Effector memory CD8-positive, alpha-beta T cell (primary cell): ENCODE measurements around the gene LSM4.
A peak's percentile ranks its signal among the peaks of the same experiment; 100 is the strongest.

Source experiments
- ATAC-seq: fragments of 150-1000 bp; cut with Tn5 transposase; replicated peaks from 2 replicates; pipeline ENCODE4 v1.10.0; 2021; ENCODE audit warnings: mild to moderate bottlenecking, moderate library complexity
- DNase-seq, 3 experiments: peaks; one replicate each; pipeline ENCODE4 v3.0.0; 2021
- H3K27ac Mint-ChIP-seq, 2 donors: one replicate each; pipeline ENCODE4 v1.8.0; 2022; ENCODE audit warnings: mild to moderate bottlenecking in 2 of 2, mixed read lengths in 2 of 2, moderate library complexity in 2 of 2
- H3K27me3 Mint-ChIP-seq, 2 donors: one replicate each; pipeline ENCODE4 v1.8.0; 2022; ENCODE audit warnings: mixed read lengths in 2 of 2
- H3K36me3 Mint-ChIP-seq: one replicate; pipeline ENCODE4 v1.8.0; 2022; ENCODE audit warnings: mild to moderate bottlenecking, moderate library complexity, mixed read lengths; ENCODE audit not compliant: insufficient read depth
- H3K4me1 Mint-ChIP-seq, 2 donors: one replicate each; pipeline ENCODE4 v1.8.0; 2022; ENCODE audit warnings: low read depth in 2 of 2, mixed read lengths in 2 of 2
- H3K4me3 Mint-ChIP-seq, 2 donors: one replicate each; pipeline ENCODE4 v1.8.0; 2022; ENCODE audit warnings: mild to moderate bottlenecking in 2 of 2, mixed read lengths in 2 of 2, moderate library complexity in 2 of 2
- H3K9me3 Mint-ChIP-seq, 2 donors: one replicate each; pipeline ENCODE4 v1.8.0; 2022; ENCODE audit warnings: mixed read lengths in 2 of 2

Gene LSM4

GRCh38 chr19:18304208-18304457 lies 18.7 kb downstream of the LSM4 start:
- no peak for ATAC-seq
- no peaks in the 10 kb centered on the region for H3K27me3 Mint-ChIP-seq
- peaks cover 36% of the 10 kb centered on the region in 2 donors for H3K4me1 Mint-ChIP-seq
- peak in 1 of 3 experiments; percentile 28 for DNase-seq
- H3K4me3 Mint-ChIP-seq = peak overlapping the region; percentile 81
- no peaks in the 10 kb centered on the region for H3K9me3 Mint-ChIP-seq
- peaks cover 45% of the 10 kb centered on the region for H3K36me3 Mint-ChIP-seq
- H3K27ac Mint-ChIP-seq = peak overlapping the region; percentile 96 to 97

DNA sequence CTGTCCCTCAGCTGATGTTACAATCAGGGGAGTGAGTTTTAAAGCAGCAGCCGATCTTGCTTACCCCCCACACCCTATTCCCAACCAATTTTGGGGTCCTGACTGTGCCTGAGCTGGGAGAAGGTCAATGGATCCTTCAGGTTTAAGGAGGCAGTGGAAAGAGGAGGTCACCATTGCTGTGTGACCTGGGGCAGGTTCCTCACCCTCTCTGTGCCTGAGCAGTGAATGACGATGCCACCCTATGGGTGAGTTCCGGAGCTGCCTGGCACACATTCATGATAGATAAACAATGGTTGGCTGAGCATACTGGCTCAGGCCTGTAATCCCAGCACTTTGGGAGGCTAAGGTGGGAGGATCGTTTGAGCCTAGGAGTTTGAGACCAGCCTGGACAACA lies 21.2 kb downstream of the LSM4 start:
- peaks cover 30% of the 10 kb centered on the region for H3K36me3 Mint-ChIP-seq
- peak overlapping the region; percentile 56 to 79 for H3K27ac Mint-ChIP-seq
- ATAC-seq (no peak), DNase-seq (no peak)
- H3K9me3 Mint-ChIP-seq = no peaks in the 10 kb centered on the region
- H3K4me3 Mint-ChIP-seq = peak overlapping the region in 1 of 2 donors; percentile 5
- H3K27me3 Mint-ChIP-seq = no peaks in the 10 kb centered on the region
- peaks cover 27 to 28% of the 10 kb centered on the region in 2 donors for H3K4me1 Mint-ChIP-seq

- ATAC-seq = no peak
- H3K27ac Mint-ChIP-seq = peak overlapping the region; percentile 79 to 81
- peaks cover 24 to 26% of the 10 kb centered on the region in 2 donors for H3K4me1 Mint-ChIP-seq
These were observed 21.8 kb downstream of the LSM4 start for GRCh38 chr19:18300930-18301717.

DNA sequence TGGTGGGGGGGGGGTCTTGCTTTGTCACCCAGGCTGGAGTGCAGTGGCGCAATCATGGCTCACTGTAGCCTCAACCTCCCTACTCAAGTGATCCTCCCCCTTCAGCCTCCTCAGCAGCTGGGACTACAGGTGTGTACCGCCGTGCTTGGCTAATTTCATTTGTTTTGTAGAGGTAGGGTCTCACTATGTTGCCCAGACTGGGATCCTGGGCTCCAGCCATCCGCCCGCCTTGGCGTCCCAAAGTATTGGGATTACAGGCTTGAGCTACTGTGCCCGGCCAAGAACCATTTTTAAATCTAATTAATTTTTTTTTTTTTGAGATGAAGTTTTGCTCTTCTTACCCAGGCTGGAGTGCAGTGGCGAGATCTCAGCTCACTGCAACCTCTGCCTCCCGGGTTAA lies 23.2 kb downstream of the LSM4 start:
- no peak overlapping the region for H3K27ac Mint-ChIP-seq
- H3K9me3 Mint-ChIP-seq = no peaks in the 10 kb centered on the region
- ATAC-seq (no peak), DNase-seq (no peak)
- H3K27me3 Mint-ChIP-seq = no peaks in the 10 kb centered on the region
- peaks cover 22 to 24% of the 10 kb centered on the region in 2 donors for H3K4me1 Mint-ChIP-seq
- H3K36me3 Mint-ChIP-seq = peaks cover 17% of the 10 kb centered on the region
- no peak overlapping the region for H3K4me3 Mint-ChIP-seq

More at GRCh38 chr19:18300930-18301717, 21.8 kb downstream of the LSM4 start:
- Mint-ChIP-seq H3K36me3 (peaks cover 27% of the 10 kb centered on the region), H3K27me3 (no peaks in the 10 kb centered on the region), H3K4me3 (no peak overlapping the region), H3K9me3 (no peaks in the 10 kb centered on the region)
- no peak for DNase-seq

DNA sequence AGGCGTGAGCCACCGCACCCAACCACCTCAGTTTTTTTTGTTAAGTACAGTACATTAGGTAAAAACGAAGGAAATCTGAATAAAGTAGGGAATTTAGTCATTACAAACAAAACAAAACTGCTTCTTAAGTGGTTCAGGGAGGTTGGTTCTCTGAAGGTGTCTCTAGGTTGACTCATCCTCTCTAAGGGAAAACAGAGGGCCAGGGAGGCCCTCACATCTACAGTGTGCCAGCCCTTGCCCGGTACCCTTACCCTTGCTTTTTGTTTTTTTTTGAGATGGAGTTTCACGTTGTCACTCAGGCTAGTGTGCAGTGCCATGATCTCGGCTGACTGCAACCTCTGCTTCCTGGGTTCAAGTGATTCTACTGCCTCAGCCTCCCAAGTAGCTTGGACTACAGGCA lies 24.3 kb downstream of the LSM4 start:
- H3K36me3 Mint-ChIP-seq = peaks cover 11% of the 10 kb centered on the region
- no peaks in the 10 kb centered on the region for H3K9me3 Mint-ChIP-seq
- no peak overlapping the region for H3K27ac Mint-ChIP-seq
- ATAC-seq (no peak), DNase-seq (no peak)
- H3K27me3 Mint-ChIP-seq = no peaks in the 10 kb centered on the region
- no peak overlapping the region for H3K4me3 Mint-ChIP-seq
- peaks cover 19 to 21% of the 10 kb centered on the region in 2 donors for H3K4me1 Mint-ChIP-seq

GRCh38 chr19:18297308-18297707 lies 25.6 kb downstream of the LSM4 start:
- Mint-ChIP-seq H3K27ac (no peak overlapping the region), H3K9me3 (no peaks in the 10 kb centered on the region), H3K4me1 (peaks cover 22 to 23% of the 10 kb centered on the region in 2 donors), H3K36me3 (peaks cover 6% of the 10 kb centered on the region), H3K4me3 (no peak overlapping the region), H3K27me3 (no peaks in the 10 kb centered on the region)
- no peak for ATAC-seq
- no peak for DNase-seq

- Mint-ChIP-seq H3K36me3 (peaks cover 21% of the 10 kb centered on the region), H3K27ac (peak overlapping the region; percentile 89 to 99), H3K9me3 (no peaks in the 10 kb centered on the region), H3K4me1 (peaks cover 29 to 40% of the 10 kb centered on the region in 2 donors), H3K27me3 (no peaks in the 10 kb centered on the region), H3K4me3 (peak overlapping the region; percentile 57 to 64)
- DNase-seq (no peak), ATAC-seq (no peak)
These were observed 27.8 kb downstream of the LSM4 start for GRCh38 chr19:18295034-18295451.

GRCh38 chr19:18294467-18294864 lies 28.4 kb downstream of the LSM4 start:
- DNase-seq = peak; percentile 87 to 92 (median 90)
- H3K36me3 Mint-ChIP-seq = peaks cover 27% of the 10 kb centered on the region
- peaks cover 34 to 45% of the 10 kb centered on the region in 2 donors for H3K4me1 Mint-ChIP-seq
- H3K27me3 Mint-ChIP-seq = no peaks in the 10 kb centered on the region
- H3K4me3 Mint-ChIP-seq = peak overlapping the region; percentile 57 to 64
- ATAC-seq = peak; percentile 69
- H3K9me3 Mint-ChIP-seq = no peaks in the 10 kb centered on the region
- peak overlapping the region; percentile 89 to 99 for H3K27ac Mint-ChIP-seq

DNA sequence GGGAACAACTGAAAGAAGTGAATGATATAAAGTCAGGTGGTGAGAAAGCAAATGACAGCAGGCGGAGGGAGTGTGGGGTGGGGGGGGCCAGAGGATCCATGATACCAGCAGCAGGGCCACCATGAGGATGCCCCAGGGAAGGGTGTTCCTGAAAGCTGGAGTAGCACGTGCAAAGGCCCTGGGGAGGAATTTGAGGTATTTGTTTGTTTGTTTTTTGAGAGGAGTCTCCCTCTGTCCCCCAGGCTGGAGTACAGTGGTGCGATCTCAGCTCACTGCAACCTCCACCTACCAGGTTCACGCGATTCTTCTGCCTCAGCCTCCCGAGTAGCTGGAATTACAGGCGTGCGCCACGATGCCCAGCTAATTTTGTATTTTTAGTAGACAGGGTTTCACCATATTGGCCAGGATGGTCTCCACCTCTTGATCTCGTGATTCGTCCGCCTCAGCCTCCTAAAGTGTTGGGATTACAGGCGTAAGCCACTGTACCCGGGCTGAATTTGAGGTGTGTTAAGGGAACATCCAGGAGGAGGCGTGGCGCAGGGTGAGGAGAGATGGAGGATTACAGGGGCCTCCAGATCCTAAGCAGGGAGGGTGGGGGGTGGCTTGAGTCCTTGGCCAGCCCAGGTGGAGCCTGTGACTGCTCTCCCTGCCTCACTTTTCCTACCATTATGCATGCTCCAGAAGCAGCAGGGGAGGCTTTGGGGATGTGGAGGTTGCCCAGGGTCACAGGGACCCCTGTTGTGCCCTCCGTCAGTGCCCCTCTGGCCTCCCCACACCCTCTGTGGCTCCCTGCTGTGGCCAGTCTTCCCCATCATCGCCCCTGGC lies 29.0 kb downstream of the LSM4 start:
- Mint-ChIP-seq H3K4me3 (peak overlapping the region; percentile 57 to 64), H3K36me3 (peaks cover 30% of the 10 kb centered on the region), H3K27ac (peak overlapping the region; percentile 89 to 99), H3K4me1 (peaks cover 36 to 48% of the 10 kb centered on the region in 2 donors), H3K9me3 (no peaks in the 10 kb centered on the region), H3K27me3 (no peaks in the 10 kb centered on the region)
- DNase-seq (no peak), ATAC-seq (no peak)

GRCh38 chr19:18292810-18293641 lies 29.9 kb downstream of the LSM4 start:
- peak overlapping the region; percentile 57 to 64 for H3K4me3 Mint-ChIP-seq
- no peak for DNase-seq
- no peak for ATAC-seq
- H3K36me3 Mint-ChIP-seq = peaks cover 30% of the 10 kb centered on the region
- peak overlapping the region; percentile 89 to 99 for H3K27ac Mint-ChIP-seq
- H3K9me3 Mint-ChIP-seq = no peaks in the 10 kb centered on the region
- H3K27me3 Mint-ChIP-seq = no peaks in the 10 kb centered on the region
- H3K4me1 Mint-ChIP-seq = peaks cover 39 to 48% of the 10 kb centered on the region in 2 donors

- Mint-ChIP-seq H3K27me3 (no peaks in the 10 kb centered on the region), H3K27ac (peak overlapping the region; percentile 89 to 99), H3K9me3 (no peaks in the 10 kb centered on the region), H3K4me1 (peaks cover 39 to 48% of the 10 kb centered on the region in 2 donors), H3K36me3 (peaks cover 30% of the 10 kb centered on the region), H3K4me3 (peak overlapping the region; percentile 57 to 64)
- ATAC-seq = no peak
- DNase-seq = no peak
These were observed 30.4 kb downstream of the LSM4 start for GRCh38 chr19:18292462-18292809.

GRCh38 chr19:18291590-18292461 lies 31.1 kb downstream of the LSM4 start:
- Mint-ChIP-seq H3K27ac (peak overlapping the region; percentile 89 to 99), H3K9me3 (no peaks in the 10 kb centered on the region), H3K4me3 (peak overlapping the region; percentile 57 to 64), H3K36me3 (peaks cover 32% of the 10 kb centered on the region), H3K4me1 (peaks cover 39 to 51% of the 10 kb centered on the region in 2 donors), H3K27me3 (no peaks in the 10 kb centered on the region)
- ATAC-seq = peak; percentile 29
- DNase-seq = peak; percentile 67 to 72 (median 71)
